Hematopoietic multipotent progenitor cell treated with erythropoietin and hydrocortisone succinate and interleukin-3 and kit ligand, for 15 days (in vitro differentiated cells): ENCODE measurements around the gene EPC1.
"Not testable (repeated sequence)": the region's sequence is repeated elsewhere in the genome, so short reads cannot be mapped to it uniquely, and the experiment has no call there.

Source experiments
- DNase-seq: peaks from one replicate; pipeline ENCODE4 v3.0.0-alpha.2; 2015; ENCODE audit warnings: low spot score

EPC1 gene

GRCh38 chr10:32234471-32234870, 112.5 kb downstream of the EPC1 start:
- no peak for DNase-seq

GRCh38 chr10:32233375-32233774, 113.6 kb downstream of the EPC1 start:
- DNase-seq = not testable (repeated sequence)

- DNase-seq = no peak
These were observed 114.6 kb downstream of the EPC1 start for GRCh38 chr10:32232378-32232777.

GRCh38 chr10:32229788-32230187, 117.2 kb downstream of the EPC1 start:
- not testable (repeated sequence) for DNase-seq

GRCh38 chr10:32229170-32229569, 117.8 kb downstream of the EPC1 start:
- no peak for DNase-seq

- DNase-seq = no peak
These were observed 119.2 kb downstream of the EPC1 start for GRCh38 chr10:32227802-32228201.

- DNase-seq = no peak
These were observed 120.3 kb downstream of the EPC1 start for GRCh38 chr10:32226624-32227023.

- DNase-seq = no peak
These were observed 121.0 kb downstream of the EPC1 start for GRCh38 chr10:32225976-32226375.

GRCh38 chr10:32222376-32222775, 124.6 kb downstream of the EPC1 start:
- not testable (repeated sequence) for DNase-seq

- DNase-seq = not testable (repeated sequence)
These were observed 127.8 kb downstream of the EPC1 start for GRCh38 chr10:32219156-32219555.

GRCh38 chr10:32218206-32219044, 128.5 kb downstream of the EPC1 start:
- DNase-seq = not testable (repeated sequence)
